GM19455 (cell line): Measurements from ENCODE around the gene P2RX1.

Experiments
- ATAC-seq: cut with Tn5 transposase; IDR thresholded peaks from one replicate; pipeline ENCODE4 v1.9.1; 2021; ENCODE audit not compliant: unreplicated experiment

Gene P2RX1

GRCh38 chr17:3907483-3908216 is 8.6 kb downstream of the P2RX1 start:
- no peak for ATAC-seq

- no peak for ATAC-seq
Observed at GRCh38 chr17:3906881-3907280, 9.4 kb downstream of the P2RX1 start.

- no peak for ATAC-seq
Observed at GRCh38 chr17:3905017-3905520, 11.2 kb downstream of the P2RX1 start.

- no peak for ATAC-seq
Observed at GRCh38 chr17:3904501-3904900, 11.8 kb downstream of the P2RX1 start.

GRCh38 chr17:3903881-3904290 is 12.4 kb downstream of the P2RX1 start:
- no peak for ATAC-seq

- ATAC-seq: no peak
Observed at GRCh38 chr17:3903051-3903825, 13.0 kb downstream of the P2RX1 start.

- ATAC-seq: no peak
Observed at GRCh38 chr17:3900646-3901045, 15.6 kb downstream of the P2RX1 start.

- no peak for ATAC-seq
Observed at GRCh38 chr17:3897731-3898130, 18.5 kb downstream of the P2RX1 start.

- no peak for ATAC-seq
Observed at GRCh38 chr17:3896968-3897235, 19.4 kb downstream of the P2RX1 start.

- no peak for ATAC-seq
Observed at GRCh38 chr17:3896108-3896967, 19.9 kb downstream of the P2RX1 start.

- ATAC-seq: no peak
Observed at GRCh38 chr17:3895354-3895753, 20.9 kb downstream of the P2RX1 start.

- no peak for ATAC-seq
Observed at GRCh38 chr17:3894911-3895343, 21.3 kb downstream of the P2RX1 start.

- no peak for ATAC-seq
Observed at GRCh38 chr17:3894188-3894587, 22.1 kb downstream of the P2RX1 start.

GRCh38 chr17:3893720-3894116 is 22.5 kb downstream of the P2RX1 start:
- no peak for ATAC-seq

- peak; percentile 74 for ATAC-seq
Observed at GRCh38 chr17:3893003-3893719, 23.1 kb downstream of the P2RX1 start, which contains the start of gene CAMKK1. Gene CAMKK1 (minus strand): TSS chr17:3893053. CDS start chr17:3885687, 7,366 bp downstream.

- ATAC-seq: peak; percentile 21
Observed at GRCh38 chr17:3892095-3892998, 23.9 kb downstream of the P2RX1 start.

GRCh38 chr17:3891626-3892094 is 24.6 kb downstream of the P2RX1 start:
- ATAC-seq: no peak

- no peak for ATAC-seq
Observed at GRCh38 chr17:3890878-3891219, 25.4 kb downstream of the P2RX1 start.

- no peak for ATAC-seq
Observed at GRCh38 chr17:3890082-3890877, 26.0 kb downstream of the P2RX1 start.
